Keratinocyte (primary cell): ENCODE measurements around the gene SMCR8. TPM values are rescaled to one million over a fixed set of nuclear protein-coding genes. Genes with fewer than 3 reads are reported as not detected.
"Not testable (repeated sequence)": the region's sequence is repeated elsewhere in the genome, so short reads cannot be mapped to it uniquely, and the experiment has no call there.

Source experiments
- DNase-seq: peaks from one replicate; pipeline ENCODE4 v3.0.0-alpha.2; 2011; ENCODE audit warnings: low read depth, missing footprints, low spot score
- FAIRE-seq: peaks from 2 replicates; lab custom pipeline; 2011; peaks lifted over from hg19 to GRCh38; lab: Jason Lieb, UNC
- H2AFZ ChIP-seq: 2 replicates; pipeline ENCODE4 v1.6.0; 2012; ENCODE audit warnings: low read length, control low read depth, inconsistent platforms; ENCODE audit not compliant: control insufficient read depth
- H3K27ac ChIP-seq: 2 replicates; pipeline ENCODE4 v1.5.1; 2011; ENCODE audit warnings: low read length; ENCODE audit not compliant: control insufficient read depth, insufficient read depth
- H3K27me3 ChIP-seq: 3 replicates; pipeline ENCODE4 v1.6.0; 2011; ENCODE audit warnings: low read length; ENCODE audit not compliant: control insufficient read depth, insufficient read depth; ENCODE audit errors: extremely low read depth
- H3K36me3 ChIP-seq, 2 experiments: 2 replicates in 1 of 2; 3 replicates in 1 of 2; pipeline ENCODE4 v1.5.1; 2011; ENCODE audit warnings: low read length in 2 of 2, mild to moderate bottlenecking in 1 of 2; ENCODE audit not compliant: control insufficient read depth in 2 of 2, insufficient read depth in 2 of 2; ENCODE audit errors: extremely low read depth in 1 of 2
- H3K4me1 ChIP-seq: 3 replicates; pipeline ENCODE4 v1.5.1; 2011; ENCODE audit warnings: low read length; ENCODE audit not compliant: control insufficient read depth, insufficient read depth; ENCODE audit errors: extremely low read depth
- H3K4me2 ChIP-seq: 3 replicates; pipeline ENCODE4 v1.6.0; 2011; ENCODE audit warnings: low read depth, low read length; ENCODE audit not compliant: control insufficient read depth, insufficient read depth; ENCODE audit errors: extremely low read depth
- H3K4me3 ChIP-seq, 3 experiments: fragments of 200-600 bp in 1 of 3; sonication (generic) in 1 of 3; 2 replicates in 2 of 3; 3 replicates in 1 of 3; pipeline ENCODE4 v1.5.1; 2011 to 2016; ENCODE audit warnings: low read length in 3 of 3, mild to moderate bottlenecking in 3 of 3, control low read depth in 2 of 3, inconsistent platforms in 1 of 3, low read depth in 1 of 3, mixed read lengths in 1 of 3, mixed run types in 1 of 3, moderate library complexity in 1 of 3; ENCODE audit not compliant: control insufficient read depth in 2 of 3, insufficient read depth in 2 of 3; ENCODE audit errors: extremely low read depth in 1 of 3
- H3K79me2 ChIP-seq: 2 replicates; pipeline ENCODE4 v1.6.0; 2012; ENCODE audit warnings: low read length; ENCODE audit not compliant: control insufficient read depth, insufficient read depth
- H3K9ac ChIP-seq: 3 replicates; pipeline ENCODE4 v1.6.0; 2011; ENCODE audit warnings: low read length; ENCODE audit not compliant: control insufficient read depth, insufficient read depth; ENCODE audit errors: extremely low read depth
- H3K9me1 ChIP-seq: 3 replicates; pipeline ENCODE4 v1.6.0; 2011; ENCODE audit warnings: low read length; ENCODE audit not compliant: control insufficient read depth, insufficient read depth; ENCODE audit errors: extremely low read depth
- H3K9me3 ChIP-seq: 2 replicates; pipeline ENCODE4 v1.5.1; 2012; ENCODE audit warnings: low read depth, low read length; ENCODE audit not compliant: control insufficient read depth
- H4K20me1 ChIP-seq: 3 replicates; pipeline ENCODE4 v1.6.0; 2011; ENCODE audit warnings: low read length; ENCODE audit not compliant: control insufficient read depth, insufficient read depth; ENCODE audit errors: extremely low read depth
- EZH2 ChIP-seq: IDR thresholded peaks from one replicate; pipeline ENCODE4 v1.6.1; 2012; ENCODE audit warnings: inconsistent platforms, mild to moderate bottlenecking, low read length, moderate library complexity
- dilution Hi-C: fragments of 300-500 bp; cut with MboI; formaldehyde crosslinking; loops from one replicate; pipeline ENCODE4 v1.7.0; 2020; ENCODE audit warnings: low sequenced_read_pairs; ENCODE audit not compliant: extremely low pct_ligation_motif_present
- polyA plus RNA-seq, 5 experiments: library from polyadenylated mRNA; depleted of rRNA in 3 of 5; stranded (reverse) in 3 of 5; stranded (forward) in 1 of 5; unstranded in 1 of 5; fragments of >200 nt; gene quantifications; 1 replicate in 1 of 5; 2 replicates in 3 of 5; 3 replicates in 1 of 5; pipeline versions ENCODE4 v1.2.1 to v1.2.3, GENCODE V29; 2011 to 2012; ENCODE audit warnings: missing spikeins in 2 of 5, low read depth in 1 of 5, low replicate concordance in 1 of 5
- TF ChIP-seq, protein P1 (sequence below), 3 experiments: IDR thresholded peaks in 1 of 3; conservative IDR thresholded peaks in 1 of 3; optimal IDR thresholded peaks in 1 of 3; 2 replicates in 2 of 3; 3 replicates in 1 of 3; pipeline versions ENCODE3 to v1.5.1; 2011; ENCODE audit warnings: low read length in 3 of 3, mild to moderate bottlenecking in 3 of 3, moderate library complexity in 2 of 3, control low read depth in 1 of 3, inconsistent platforms in 1 of 3; ENCODE audit not compliant: insufficient read depth in 2 of 3; ENCODE audit errors: extremely low read depth in 1 of 3

The SMCR8 gene
- polyA plus RNA-seq, 1 donor (not counting 4 experiments of a cell fraction or from before 2014, with no cell fraction given) = 7.8 TPM

DNA sequence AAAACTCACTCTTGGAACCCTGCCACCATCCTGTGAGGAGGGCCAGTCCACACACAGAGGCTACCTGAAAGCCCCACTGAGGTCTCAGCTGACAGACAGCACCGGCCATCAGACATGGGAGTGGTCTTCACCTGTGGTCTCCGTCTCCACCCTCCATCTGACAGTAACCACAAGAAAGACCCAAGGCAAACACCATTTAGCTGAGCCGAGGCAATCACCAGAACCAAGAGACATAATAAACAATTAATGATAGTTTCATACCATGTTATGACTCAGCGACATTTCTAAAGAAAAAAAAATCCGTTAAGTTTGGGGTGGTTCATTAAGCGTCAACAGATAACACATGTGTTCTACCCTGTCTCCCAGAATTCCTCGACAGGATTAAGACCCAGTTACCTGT is 56.4 kb downstream of the SMCR8 start:
- Histone ChIP-seq H3K9me1 (no peaks in the 10 kb centered on the region), H3K27ac (no peak overlapping the region), H3K79me2 (no peaks in the 10 kb centered on the region), H4K20me1 (no peaks in the 10 kb centered on the region), H3K27me3 (peaks cover 3% of the 10 kb centered on the region), H3K9me3 (no peaks in the 10 kb centered on the region), H2AFZ (no peak overlapping the region), H3K36me3 (no peaks in the 10 kb centered on the region), H3K9ac (no peak overlapping the region), H3K4me3 (no peak overlapping the region), H3K4me2 (no peak overlapping the region), H3K4me1 (no peaks in the 10 kb centered on the region)
- no peak for DNase-seq
- no peak for FAIRE-seq
- TF ChIP-seq EZH2 = no peak
- TF ChIP-seq, protein P1, sequence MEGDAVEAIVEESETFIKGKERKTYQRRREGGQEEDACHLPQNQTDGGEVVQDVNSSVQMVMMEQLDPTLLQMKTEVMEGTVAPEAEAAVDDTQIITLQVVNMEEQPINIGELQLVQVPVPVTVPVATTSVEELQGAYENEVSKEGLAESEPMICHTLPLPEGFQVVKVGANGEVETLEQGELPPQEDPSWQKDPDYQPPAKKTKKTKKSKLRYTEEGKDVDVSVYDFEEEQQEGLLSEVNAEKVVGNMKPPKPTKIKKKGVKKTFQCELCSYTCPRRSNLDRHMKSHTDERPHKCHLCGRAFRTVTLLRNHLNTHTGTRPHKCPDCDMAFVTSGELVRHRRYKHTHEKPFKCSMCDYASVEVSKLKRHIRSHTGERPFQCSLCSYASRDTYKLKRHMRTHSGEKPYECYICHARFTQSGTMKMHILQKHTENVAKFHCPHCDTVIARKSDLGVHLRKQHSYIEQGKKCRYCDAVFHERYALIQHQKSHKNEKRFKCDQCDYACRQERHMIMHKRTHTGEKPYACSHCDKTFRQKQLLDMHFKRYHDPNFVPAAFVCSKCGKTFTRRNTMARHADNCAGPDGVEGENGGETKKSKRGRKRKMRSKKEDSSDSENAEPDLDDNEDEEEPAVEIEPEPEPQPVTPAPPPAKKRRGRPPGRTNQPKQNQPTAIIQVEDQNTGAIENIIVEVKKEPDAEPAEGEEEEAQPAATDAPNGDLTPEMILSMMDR (optimal IDR thresholded peaks at IDR 0.05 in 1 of 3, IDR thresholded peaks at IDR 0.05 in 1 of 3, conservative IDR thresholded peaks at IDR 0.05 in 1 of 3; ENCODE audit: extremely low read depth in 1 of 3, insufficient read depth in 2 of 3, low read length in 3 of 3) = no peak
- dilution Hi-C loops = no loop called here

DNA sequence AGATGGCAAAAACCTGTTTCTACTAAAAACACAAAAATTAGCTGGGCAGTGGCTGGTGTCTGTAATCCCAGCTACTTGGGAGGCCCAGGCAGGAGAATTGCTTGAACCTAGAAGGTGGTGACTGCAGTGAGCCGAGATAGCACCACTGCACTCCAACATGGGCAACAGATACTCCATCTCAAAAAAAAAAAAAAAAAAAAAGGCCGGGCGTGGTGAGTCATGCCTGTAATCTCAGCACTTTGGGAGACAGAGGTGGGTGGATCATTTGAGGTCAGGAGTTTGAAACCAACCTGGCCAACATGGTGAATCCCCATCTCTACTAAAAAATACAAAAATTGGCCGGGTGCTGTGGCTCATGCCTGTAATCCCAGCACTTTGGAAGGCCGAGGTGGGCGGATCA is 58.1 kb downstream of the SMCR8 start:
- H3K4me3 ChIP-seq, H2AFZ ChIP-seq, H3K79me2 ChIP-seq, H3K36me3 ChIP-seq, H3K27me3 ChIP-seq, FAIRE-seq, dilution Hi-C loops, DNase-seq, H4K20me1 ChIP-seq, H3K9me1 ChIP-seq, H3K4me2 ChIP-seq, H3K9me3 ChIP-seq, H3K27ac ChIP-seq, H3K9ac ChIP-seq: not testable (repeated sequence)
- H3K4me1 ChIP-seq = peaks cover 11% of the 10 kb centered on the region

DNA sequence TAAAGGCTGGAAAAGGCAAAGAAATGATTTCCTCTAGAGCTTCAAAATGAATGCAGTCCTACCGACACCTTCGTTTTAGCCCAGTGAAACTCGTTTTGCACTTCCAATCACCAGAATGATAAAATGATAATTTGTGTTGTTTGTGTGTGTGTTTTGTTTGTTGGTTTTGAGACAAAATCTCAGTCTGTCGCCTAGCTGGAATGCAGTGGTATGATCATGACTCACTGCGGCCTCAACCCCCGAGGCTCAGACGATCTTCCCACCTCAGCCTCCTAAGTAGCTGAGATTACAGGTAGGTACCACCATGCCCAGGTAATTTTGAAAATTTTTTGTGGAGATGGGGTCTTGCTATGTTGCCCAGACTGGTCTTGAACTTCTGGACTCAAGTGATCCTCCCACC is 59.1 kb downstream of the SMCR8 start:
- peaks cover 11% of the 10 kb centered on the region for H3K4me1 ChIP-seq
- no peaks in the 10 kb centered on the region for H3K79me2 ChIP-seq
- no peak overlapping the region for H3K4me2 ChIP-seq
- no peaks in the 10 kb centered on the region for H3K9me3 ChIP-seq
- H3K9me1 ChIP-seq = no peaks in the 10 kb centered on the region
- dilution Hi-C loops = no loop called here
- DNase-seq = no peak
- no peak overlapping the region for H2AFZ ChIP-seq
- H3K27me3 ChIP-seq = peaks cover 3% of the 10 kb centered on the region
- no peak overlapping the region for H3K4me3 ChIP-seq
- no peak overlapping the region for H3K9ac ChIP-seq
- no peak overlapping the region for H3K27ac ChIP-seq
- H3K36me3 ChIP-seq = no peaks in the 10 kb centered on the region
- H4K20me1 ChIP-seq = no peaks in the 10 kb centered on the region
- TF ChIP-seq, protein P1 (optimal IDR thresholded peaks at IDR 0.05 in 1 of 3, IDR thresholded peaks at IDR 0.05 in 1 of 3, conservative IDR thresholded peaks at IDR 0.05 in 1 of 3; ENCODE audit: extremely low read depth in 1 of 3, insufficient read depth in 2 of 3, low read length in 3 of 3) = no peak
- no peak for TF ChIP-seq EZH2
- FAIRE-seq = no peak
